ENCODE results near the gene GEMIN5.

GEMIN5 gene

DNA sequence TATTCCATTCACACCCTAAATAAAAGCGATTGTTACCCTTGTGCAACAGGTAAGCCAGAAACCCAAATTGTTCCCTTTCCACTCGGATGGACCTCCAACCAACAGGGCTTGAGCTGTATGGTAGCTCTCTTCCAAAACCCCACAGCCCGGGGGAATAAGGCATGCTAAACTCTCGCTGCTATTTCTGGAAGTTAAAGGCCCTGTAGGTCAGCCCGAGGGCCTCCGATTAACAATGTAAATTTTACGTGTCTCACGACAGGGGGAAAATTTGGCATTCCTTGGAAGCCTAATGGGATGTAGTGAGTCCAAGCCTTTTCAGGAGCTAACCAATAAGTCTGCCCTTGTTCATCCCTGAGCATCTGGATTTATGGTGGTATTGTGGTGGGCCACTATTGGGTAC is 53.6 kb downstream of the GEMIN5 start:
- no peak for DNase-seq

DNA sequence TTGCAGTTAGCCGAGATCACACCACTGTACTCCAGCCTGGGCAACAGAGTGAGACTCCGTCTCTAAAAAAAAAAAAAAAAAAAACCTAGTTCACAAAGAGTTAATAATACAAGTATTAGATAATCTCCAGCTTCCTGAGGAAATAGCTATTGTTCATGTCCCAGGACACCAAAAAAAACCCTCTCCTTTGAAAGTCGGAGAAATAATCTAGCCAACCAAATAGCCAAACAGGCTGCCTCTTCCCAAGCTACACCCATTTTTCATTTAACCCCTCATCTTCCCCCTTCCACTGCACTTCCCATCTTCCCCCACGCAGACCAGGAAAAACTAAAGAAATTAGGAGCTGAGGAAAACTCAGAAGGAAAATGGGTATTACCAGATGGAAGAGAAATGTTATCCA is 56.0 kb downstream of the GEMIN5 start:
- DNase-seq = no peak

DNA sequence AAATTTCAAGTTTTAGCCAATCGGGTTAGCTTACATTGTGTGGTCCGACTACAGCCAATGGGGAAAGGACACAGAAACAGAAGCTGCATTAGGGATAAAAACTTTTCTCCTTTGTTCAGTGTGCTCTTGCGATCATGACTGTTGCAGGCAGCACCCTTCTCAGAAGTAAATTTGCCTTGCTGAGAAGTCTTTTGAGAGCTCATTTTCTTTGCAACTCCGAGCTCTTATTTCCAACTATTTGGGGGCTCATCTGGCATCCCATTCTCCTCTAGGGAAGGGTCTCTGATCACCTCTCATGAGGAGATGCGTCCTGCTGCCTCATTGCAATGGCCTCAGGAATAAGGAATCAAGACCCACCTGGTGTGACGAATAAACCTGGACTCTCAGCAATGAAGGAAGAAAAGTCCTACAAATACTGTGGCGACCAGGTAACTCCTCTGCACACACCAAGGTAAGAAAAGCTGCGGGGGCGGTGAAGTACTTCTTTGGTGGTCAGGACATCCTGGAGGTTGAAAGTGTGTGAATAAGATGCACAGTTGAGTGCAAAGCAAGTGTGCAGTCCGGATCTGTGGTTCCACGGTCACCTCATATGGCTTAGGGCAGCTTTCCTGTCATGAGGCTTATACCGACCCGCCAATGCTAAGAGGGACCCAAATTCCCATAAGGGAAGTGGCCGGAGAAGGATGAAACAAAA is 59.2 kb downstream of the GEMIN5 start:
- no peak for DNase-seq

DNA sequence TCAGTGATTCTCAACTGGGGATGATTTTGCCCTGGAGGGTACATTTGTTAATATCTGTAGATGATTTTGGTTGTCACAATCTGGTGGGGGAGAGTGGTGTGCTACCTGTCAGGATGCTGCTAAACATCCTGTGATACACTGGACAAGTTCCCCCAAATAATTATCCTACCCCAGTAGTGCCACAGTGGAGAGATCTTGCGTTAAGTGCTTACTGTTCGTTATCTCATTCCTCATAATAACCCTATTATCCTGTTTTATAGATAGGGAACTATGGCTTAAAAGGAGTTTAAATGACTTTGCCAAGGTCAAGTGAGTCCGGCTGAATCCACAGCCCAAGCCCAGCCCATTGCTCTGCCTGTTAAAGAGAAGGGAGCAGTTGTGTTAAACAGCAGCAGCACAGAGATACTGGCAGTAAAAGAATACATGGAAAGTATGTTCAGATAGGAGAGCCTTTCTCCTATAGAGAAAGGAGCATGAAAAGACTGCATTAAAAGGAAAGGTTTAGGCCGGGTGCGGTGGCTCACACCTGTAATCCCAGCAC is 64.2 kb downstream of the GEMIN5 start:
- DNase-seq = no peak

DNA sequence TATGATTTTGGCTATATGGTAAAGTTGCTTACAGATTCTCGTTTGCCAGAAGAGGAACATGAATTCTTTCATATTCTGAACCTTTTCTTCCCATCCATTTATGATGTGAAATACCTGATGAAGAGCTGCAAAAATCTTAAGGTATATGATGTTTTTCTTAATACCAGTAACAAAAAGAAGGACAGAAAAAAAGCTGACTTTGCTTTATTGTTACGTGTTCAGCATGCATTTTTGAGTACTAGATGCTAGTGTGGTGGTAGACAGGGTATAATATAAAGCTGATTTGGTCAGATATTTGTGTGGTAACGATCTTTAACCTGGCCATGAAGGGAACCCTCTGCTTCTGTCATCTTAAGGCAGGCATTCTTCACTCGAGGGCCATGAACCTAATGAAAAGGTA is 66.3 kb downstream of the GEMIN5 start:
- DNase-seq = no peak

DNA sequence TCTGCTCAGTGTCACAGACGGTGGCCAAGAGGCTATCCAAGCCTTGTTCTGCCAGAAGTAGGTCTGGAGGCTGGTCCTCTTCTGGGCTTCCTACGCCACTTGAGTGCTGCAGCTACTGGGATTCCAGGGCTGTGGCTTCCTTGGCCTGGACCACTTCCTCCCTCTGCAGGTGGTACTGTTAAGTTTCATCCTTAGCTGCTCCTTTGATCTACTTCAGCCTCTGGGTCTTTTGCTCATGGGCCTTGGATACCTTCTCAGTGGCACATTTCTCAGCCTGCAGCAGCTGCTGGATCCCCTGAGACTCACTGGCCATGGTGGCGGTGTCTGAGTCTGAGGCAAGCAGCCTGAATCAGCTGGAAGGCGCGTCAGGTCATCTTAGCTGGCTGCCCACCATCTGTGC is 69.3 kb downstream of the GEMIN5 start:
- no peak for DNase-seq

DNA sequence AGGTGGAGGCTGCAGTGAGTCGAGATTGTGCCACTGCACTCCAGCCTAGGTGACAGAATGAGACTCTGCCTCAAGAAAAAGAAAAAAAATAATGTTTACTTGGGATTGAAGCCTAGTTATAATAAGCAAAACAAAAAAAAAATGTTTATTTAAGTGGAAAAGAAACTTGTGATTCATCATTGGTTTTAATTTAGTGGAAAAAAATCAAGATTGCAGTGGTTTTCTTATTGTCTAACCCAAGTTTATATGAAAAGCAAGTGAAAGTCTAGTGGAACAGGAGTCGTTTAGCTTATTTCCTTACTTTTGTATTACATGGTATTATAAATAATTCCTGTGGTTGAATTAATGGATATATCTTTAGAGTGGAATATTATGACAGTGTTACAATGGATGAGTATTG is 71.2 kb downstream of the GEMIN5 start:
- no peak for DNase-seq

DNA sequence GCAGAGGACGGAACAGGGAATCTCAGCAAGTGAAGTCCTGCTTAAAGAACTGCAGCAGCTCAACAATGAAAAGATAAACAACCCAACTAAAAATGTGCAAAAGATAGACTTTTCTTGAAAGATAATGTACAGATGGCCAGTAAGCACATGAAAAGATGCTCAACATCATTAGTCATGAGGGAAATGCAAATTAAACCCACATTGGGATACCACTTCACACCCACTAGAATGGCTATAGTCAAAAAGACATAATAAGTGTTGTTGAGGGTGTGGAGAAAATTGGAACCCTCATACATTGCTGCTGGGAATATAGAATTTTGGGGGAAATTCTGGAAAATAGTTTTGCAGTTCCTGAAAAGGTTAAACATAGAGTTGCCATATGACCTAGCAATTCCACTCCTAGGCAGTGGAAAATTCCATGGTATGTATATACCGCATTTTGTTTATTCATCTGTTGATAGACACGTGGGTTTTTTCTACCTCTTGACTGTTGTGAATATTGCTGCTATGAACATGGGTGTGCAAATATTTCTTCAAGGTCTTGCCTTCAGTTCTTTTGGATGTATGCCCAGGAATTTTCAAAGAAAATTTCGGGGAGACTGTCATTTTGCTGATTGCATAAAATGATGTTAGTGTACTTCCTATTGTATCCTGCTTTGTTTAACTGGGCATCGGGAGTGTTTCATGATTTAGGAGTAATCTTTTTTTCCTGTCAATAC is 72.4 kb downstream of the GEMIN5 start:
- DNase-seq = no peak

DNA sequence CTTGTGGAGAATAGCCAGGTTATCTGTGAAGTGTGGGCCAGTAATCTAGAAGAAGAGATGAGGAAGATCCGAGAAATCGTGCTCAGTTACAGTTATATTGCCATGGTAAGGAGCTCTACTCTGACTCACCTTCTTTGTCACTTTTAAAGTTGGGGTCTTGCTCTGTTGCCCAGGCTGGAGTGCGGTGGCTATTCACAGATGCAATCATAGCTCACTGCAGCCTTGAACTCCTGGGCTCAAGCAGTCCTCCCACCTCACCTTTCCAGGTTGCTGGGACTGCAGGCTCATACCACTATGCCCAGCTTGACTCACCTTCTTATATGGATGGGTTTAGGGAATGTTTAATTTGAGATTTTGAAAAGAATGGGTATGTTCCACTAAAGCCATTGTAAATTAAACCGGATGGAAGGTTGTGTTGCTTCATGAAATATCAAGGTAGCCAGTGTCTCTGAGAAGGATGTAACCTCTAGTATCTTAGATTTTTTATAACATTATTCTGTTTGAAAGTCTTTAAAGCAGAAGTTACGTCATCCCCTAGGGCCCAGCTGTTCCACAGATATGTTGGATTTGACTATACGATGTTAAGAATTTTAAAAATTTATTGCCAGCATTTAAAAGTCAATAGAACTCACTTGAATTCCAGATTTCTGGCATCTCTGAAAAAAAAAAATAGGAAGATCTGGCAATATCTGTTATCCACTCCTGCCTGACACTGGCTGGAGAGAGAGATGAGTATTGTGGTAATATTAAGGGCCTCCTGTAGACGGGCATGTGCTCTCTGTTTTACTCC is 74.5 kb downstream of the GEMIN5 start:
- DNase-seq = no peak

DNA sequence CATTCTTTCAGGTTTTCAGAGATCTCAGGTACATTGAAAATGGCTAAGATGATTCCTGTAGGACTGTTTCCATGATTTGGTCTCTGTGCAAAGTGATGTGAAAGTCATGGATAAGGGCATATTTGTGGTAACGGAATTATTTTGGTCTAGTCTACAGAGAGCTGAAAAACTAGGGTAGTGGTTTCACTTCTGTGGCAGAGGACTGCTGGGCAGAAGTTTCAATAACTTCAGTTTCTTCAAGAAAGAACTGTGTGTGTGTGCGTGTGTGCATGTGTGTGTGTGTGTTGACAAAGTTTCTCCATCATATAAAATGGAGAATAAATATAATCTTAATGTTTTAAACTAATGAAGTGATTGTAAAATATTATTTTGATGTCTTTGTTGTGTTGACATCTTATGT is 75.2 kb downstream of the GEMIN5 start:
- no peak for DNase-seq

DNA sequence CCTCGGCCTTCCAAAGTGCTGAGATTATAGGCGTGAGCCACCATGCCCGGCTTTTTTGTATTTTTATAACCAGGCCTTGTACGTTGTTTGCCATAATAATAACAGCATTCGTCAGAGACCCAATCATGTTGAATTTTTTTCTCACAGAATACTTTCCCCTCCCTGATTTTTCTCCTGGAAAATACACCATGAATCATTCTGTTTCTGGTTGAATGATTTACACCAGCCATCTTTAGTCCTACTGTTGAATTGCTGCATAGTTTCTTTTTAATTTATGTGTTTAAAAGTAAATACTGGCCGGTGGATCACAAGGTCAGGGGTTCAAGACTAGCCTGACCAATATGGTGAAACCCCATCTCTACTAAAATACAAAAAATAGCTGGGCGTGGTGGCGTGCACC is 76.1 kb downstream of the GEMIN5 start:
- no peak for DNase-seq

DNA sequence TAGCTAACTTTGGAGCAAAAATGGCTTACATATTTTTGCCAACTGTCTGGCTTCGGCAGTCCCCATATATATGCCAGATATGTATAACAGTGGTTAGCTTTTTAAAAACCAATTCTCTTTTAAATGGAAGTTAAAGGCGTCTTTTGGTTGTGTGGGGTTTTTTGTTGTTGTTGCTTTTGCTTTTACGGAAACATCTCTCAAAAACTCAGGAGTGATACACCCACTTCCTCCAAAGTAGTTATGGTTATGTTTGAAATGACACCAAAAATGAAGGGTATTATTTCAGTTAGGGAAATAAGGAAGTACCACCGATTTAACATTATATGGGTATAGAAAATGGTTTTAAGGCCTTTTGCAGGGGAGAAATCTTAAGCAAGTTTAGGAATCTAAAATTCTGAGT is 77.2 kb downstream of the GEMIN5 start:
- no peak for DNase-seq

DNA sequence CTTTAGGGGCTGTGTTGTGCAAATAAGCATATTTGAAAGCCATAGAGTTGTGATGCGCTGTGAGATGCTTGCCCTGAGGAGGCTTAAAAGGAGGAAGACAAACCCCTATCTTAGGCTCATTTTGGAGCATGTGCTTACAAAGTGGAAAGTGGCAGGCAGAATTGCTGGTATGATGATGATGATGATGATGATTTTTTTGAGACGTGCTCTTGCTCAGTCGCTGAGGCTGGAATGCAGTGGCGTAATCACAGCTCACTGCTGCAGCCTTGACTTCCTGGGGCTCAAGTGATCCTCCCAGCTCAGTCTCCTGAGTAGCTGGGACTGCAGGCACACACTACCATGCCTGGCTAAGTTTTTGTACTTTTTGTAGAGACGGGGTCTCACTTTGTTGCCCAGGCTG is 77.9 kb downstream of the GEMIN5 start:
- no peak for DNase-seq

DNA sequence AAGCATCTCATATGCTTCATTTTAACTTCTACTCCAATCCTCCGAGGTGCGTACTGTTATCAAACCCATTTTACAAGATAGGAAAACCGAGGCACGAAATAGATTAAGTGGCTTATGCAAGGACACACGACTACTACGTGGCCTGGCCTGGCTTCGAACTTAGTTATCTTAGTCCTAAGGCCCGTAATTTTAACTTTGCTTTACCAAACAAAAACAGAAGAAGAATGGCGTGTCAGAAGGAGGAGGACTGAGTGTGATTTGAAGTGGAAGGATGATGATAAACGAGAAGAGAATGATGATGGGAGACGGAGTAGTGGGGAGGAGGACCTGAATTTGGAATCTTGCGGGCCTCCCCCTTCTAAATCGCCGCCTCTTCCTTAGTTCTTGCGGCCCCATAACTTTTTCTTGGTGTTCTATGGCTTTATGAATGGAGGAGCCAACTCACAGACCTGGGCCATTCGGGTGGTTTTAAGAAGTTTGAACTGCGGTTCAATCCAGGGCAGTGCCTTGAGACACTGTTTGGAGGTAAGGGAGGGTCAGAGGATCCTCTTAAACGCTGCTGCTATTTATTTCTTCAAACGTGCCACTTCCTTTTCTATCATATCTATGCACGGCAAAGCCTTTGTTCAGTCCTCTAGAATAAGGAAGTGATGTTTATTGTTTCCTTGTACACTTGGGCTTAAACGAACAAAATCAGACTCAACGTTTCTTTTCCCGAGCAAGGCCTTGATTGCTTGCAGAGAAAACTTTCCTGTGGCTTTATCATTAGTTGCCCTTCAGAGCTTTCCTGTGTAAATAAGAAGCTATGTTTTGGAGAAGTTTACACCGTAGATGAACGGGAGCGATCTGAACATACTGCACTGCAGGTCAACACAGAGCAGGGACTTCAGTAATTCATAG is 78.8 kb downstream of the GEMIN5 start:
- DNase-seq = no peak

DNA sequence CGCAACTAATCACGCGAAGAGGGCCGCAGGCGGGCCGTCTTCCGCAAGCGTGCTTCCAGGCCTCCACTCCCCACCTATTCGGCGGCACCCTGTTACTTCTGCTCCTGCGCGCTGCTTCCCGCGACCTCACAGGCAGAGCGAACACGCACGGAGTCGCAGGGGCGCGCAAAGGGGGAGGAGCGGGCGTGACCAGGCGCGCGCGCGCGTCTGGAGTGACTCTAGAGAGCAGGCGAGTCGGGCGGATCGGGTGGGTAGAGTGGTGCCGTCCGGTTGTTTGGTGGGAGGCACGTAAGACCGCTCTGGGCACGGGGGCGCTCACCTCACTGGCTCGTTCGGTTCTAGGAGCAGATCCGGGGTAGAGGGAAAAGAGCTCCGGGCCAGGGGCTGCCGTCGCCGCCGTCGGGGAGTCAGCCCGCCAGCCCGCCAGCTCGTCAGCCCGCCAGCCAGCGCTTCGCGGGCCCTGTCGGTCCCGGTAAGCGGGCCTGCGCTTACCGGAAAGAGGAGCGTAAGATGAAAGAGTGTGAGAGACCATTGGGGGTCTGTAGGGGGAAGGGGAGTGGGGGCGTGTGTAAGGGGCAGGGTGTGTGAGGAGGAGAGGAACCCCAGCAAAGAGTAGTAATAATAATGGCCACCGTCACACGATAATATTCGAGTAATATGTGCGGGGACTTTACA is 79.6 kb downstream of the GEMIN5 start, which contains the start of gene CNOT8:
CNOT8 (plus strand) TSS at position 331 of the 675 bp plus-strand sequence. CDS start 4,652 bp downstream, outside the sequence.
- DNase-seq = peak; percentile 93

DNA sequence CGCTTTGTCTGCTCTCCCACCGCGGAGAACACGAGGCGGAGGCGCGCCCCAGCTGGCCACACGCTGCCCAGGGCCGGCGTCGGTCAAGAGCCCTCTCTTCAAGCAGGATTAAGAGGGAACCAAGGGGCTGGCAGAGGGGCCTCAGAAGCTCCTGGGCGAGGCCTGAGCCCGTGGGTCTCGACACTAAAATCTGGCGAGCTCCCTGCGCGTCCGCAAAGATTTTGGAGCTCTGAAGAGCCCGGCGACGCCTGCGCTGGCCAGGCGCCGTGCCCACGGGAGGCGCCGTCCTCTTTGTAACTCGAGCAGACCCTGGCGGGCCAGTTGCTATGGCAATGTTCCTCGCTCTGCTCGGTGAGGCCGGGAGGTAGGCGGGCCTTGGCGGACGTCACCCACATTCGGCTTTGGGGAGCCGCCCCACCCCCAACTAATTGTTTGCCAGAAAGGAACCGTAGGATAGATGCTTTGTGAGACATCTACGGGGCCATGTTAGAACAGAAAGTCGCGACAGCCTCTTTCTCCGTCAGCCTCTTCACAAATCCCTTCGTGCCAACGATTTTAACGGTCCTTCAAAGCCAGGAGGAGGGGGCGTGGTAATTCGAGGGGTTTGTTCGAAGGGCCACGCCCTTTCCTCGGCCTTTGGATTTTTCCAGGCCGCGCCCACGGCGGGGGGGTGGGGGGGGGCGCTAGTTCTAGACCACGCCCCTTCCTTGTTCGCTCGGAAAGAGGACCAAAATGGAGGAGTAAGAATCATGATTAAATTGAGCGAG is 80.3 kb downstream of the GEMIN5 start:
- peak; percentile 95 for DNase-seq

DNA sequence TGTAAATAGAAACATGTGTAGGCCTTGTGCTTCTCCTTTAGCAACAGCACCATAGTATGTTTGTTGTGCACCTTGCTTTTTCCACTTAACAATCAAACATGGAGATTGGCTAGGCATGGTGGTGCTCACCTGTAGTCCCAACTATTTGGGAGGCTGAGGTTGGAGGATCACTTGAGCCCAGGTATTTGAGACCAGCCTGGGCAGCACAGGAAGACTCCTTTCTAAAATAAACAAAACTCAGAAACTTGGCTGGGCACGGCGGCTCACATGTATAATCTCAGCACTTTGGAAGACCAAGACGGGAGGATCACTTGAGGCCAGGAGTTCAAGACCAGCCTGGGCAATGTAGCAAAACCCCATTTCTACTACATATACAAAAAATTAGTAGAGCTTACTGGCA is 86.7 kb downstream of the GEMIN5 start:
- no peak for DNase-seq

DNA sequence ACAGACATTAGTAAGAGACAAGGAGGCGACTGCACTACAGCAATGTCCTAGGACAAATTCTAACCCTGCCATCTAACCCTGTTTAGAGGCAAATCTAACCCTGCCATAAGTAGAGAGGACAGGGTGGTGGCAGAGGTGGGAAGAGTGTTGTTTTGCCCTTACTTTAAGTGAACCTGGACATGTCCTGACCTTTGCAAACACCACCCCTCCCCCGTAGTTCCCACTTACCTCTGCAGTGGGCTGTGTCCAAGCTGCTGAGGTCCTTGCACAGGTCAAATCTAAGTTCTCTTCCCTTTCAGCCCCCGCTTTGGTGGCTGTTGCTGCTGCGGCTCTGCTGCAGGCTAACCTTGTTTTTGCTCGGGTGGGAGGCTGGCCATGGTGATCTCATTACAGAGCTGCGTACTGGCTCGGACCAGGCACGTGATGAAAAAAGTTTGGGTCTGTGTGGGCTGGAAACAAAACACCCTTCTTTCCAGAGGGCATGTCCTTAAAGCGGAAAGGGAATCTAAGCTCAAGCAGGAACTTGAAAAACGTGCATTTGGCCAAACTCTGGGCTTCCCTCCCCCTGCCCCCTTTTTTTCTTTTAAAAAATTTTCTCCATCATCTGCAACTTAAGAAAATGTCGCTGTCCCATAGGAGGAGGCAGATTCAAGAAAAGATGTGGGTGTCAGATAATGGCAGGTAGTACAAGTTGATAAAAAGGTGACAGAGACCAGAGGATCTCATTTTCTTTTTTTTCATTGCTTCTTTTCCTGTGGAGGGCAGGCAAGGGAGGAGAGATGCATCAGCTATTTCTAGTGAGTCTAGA is 87.6 kb downstream of the GEMIN5 start, which contains the start of gene FAXDC2:
FAXDC2 (minus strand) TSS at position 349 of the 808 bp plus-strand sequence. CDS start 12,425 bp downstream, outside the sequence.
- peak; percentile 72 for DNase-seq

DNA sequence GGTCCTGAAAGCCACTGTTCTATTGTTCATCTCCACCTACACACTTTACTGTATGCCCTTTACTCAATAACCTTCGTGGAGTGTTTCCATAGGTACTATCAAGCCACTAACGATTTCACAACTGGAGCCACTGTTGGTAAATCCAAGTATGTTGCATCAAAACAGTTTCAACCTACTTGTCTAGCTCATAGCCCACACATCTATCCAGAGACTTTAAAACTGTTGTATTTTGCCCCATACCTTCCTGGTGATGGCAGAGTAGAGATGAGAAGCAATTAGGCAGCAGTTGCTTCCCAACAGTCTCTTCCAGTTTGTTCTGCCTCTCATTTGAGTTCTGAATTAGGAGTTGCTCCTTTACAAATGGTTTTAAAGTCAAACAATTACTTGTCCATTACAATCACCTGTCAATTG is 88.2 kb downstream of the GEMIN5 start:
- no peak for DNase-seq

DNA sequence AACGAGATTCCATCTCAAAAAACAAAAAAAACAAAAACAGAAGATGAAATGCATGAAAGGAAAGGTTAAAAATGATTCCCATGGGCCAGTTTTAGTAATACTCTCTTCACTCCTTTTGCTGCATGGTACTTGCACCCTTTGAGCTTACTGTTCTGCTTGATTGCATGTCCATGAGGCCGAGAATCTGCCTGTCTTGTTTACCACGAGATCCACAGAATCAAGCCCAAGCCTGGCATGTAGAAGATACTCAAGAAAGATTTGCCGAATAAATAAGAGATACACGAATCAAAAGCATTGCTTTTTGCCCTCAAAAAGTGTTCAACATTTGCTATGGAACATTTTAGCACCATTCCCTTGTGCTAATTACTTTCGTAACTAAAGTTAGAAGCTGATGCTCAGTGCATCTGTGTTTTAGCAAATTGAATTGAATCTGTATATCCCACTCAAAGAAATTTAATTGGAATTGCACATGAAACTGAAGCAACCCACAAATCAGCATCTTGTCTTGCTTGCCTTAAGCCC is 88.7 kb downstream of the GEMIN5 start:
- DNase-seq = no peak

All from amniotic stem cell (primary cell).